Vagina (tissue), 2 donors: ENCODE results near the gene GAS7. TPM values are rescaled to one million over a fixed set of nuclear protein-coding genes. Genes with fewer than 3 reads are reported as not detected.
A peak's percentile ranks its signal among the peaks of the same experiment; 100 is the strongest.

ENCODE experiments used
- DNase-seq, 2 donors: peaks; one replicate each; pipeline ENCODE4 v3.0.0-alpha.2; 2017; ENCODE audit errors: extremely low spot score in 2 of 2
- H3K27ac ChIP-seq: fragments of 200-600 bp; sonication (generic); one replicate; pipeline ENCODE4 v1.5.1; 2019
- H3K27me3 ChIP-seq: fragments of 200-600 bp; sonication (generic); one replicate; pipeline ENCODE4 v1.5.1; 2019
- H3K36me3 ChIP-seq, 2 donors: fragments of 200-600 bp; sonication (generic); one replicate each; pipeline ENCODE4 v1.5.1; 2017 to 2019
- H3K4me1 ChIP-seq: fragments of 200-600 bp; sonication (generic); one replicate; pipeline ENCODE4 v1.5.1; 2019
- H3K4me3 ChIP-seq, 2 donors: fragments of 200-600 bp; sonication (generic); 1 replicate in 1 of 2; 2 replicates in 1 of 2; pipeline ENCODE4 v1.5.1; 2016 to 2019
- H3K9me3 ChIP-seq: fragments of 200-600 bp; sonication (generic); one replicate; pipeline ENCODE4 v1.5.1; 2019
- CTCF ChIP-seq, 3 experiments: fragments of 450-650 bp in 2 of 3; fragments of 200-600 bp in 1 of 3; sonication (generic) in 1 of 3; IDR thresholded peaks; one replicate each; pipeline ENCODE4 v1.5.1; 2017 to 2019; ENCODE audit warnings: antibody characterized with exemption in 3 of 3, mild to moderate bottlenecking in 2 of 3, moderate library complexity in 2 of 3
- POLR2A ChIP-seq, 2 donors: fragments of 450-650 bp; IDR thresholded peaks; one replicate each; pipeline ENCODE4 v1.6.1; 2017; ENCODE audit warnings: antibody characterized with exemption in 2 of 2, mild to moderate bottlenecking in 2 of 2, moderate library complexity in 2 of 2
- POLR2AphosphoS5 ChIP-seq, 2 donors: sonication (generic); formaldehyde crosslinking; IDR thresholded peaks; one replicate each; pipeline ENCODE4 v1.9.0; 2017; ENCODE audit warnings: antibody characterized with exemption in 2 of 2, mild to moderate bottlenecking in 2 of 2, low read depth in 1 of 2; ENCODE audit not compliant: insufficient read depth in 1 of 2
- intact Hi-C: fragments of 100-400 bp; cut with DNase I; formaldehyde crosslinking; loops from one replicate; pipeline ENCODE4 v1.15.1; 2023
- total RNA-seq: library from RNA; depleted of rRNA; stranded (reverse); fragments of >200 nt; gene quantifications from one replicate; pipeline ENCODE4 v1.2.3, GENCODE V29; 2016

The GAS7 gene
- total RNA-seq, 1 donor from 2014 or later = 47.1 TPM

GRCh38 chr17:9953492-9953891, 244.9 kb downstream of the GAS7 start:
- intact Hi-C loops = no loop called here
- Histone ChIP-seq H3K27me3 (no peaks in the 10 kb centered on the region), H3K27ac (no peak overlapping the region), H3K9me3 (no peaks in the 10 kb centered on the region), H3K4me1 (peaks cover 37% of the 10 kb centered on the region), H3K36me3 (no peaks in the 10 kb centered on the region), H3K4me3 (no peak overlapping the region)
- TF ChIP-seq POLR2AphosphoS5 (IDR thresholded peaks at IDR 0.05; ENCODE audit: insufficient read depth in 1 of 2, low read depth in 1 of 2) (no peak), CTCF (IDR thresholded peaks at IDR 0.05) (no peak), POLR2A (IDR thresholded peaks at IDR 0.05) (no peak)
- no peak for DNase-seq

- no peak for DNase-seq
- TF ChIP-seq CTCF (IDR thresholded peaks at IDR 0.05) (no peak), POLR2AphosphoS5 (IDR thresholded peaks at IDR 0.05; ENCODE audit: insufficient read depth in 1 of 2, low read depth in 1 of 2) (no peak), POLR2A (IDR thresholded peaks at IDR 0.05) (no peak)
- no peak overlapping the region for H3K4me3 ChIP-seq
- peaks cover 24% of the 10 kb centered on the region for H3K4me1 ChIP-seq
- no peaks in the 10 kb centered on the region for H3K27me3 ChIP-seq
- no peaks in the 10 kb centered on the region for H3K36me3 ChIP-seq
- no peak overlapping the region for H3K27ac ChIP-seq
- intact Hi-C loops = no loop called here
- no peaks in the 10 kb centered on the region for H3K9me3 ChIP-seq
These were observed 246.6 kb downstream of the GAS7 start for GRCh38 chr17:9951803-9952202.

- no peaks in the 10 kb centered on the region for H3K9me3 ChIP-seq
- intact Hi-C loops = no loop called here
- H3K36me3 ChIP-seq = no peaks in the 10 kb centered on the region
- peaks cover 21% of the 10 kb centered on the region for H3K4me1 ChIP-seq
- H3K27ac ChIP-seq = peak overlapping the region; percentile 57
- H3K27me3 ChIP-seq = no peaks in the 10 kb centered on the region
- no peak overlapping the region for H3K4me3 ChIP-seq
- DNase-seq = no peak
- TF ChIP-seq CTCF (IDR thresholded peaks at IDR 0.05) = no peak
- TF ChIP-seq POLR2AphosphoS5 (IDR thresholded peaks at IDR 0.05; ENCODE audit: insufficient read depth in 1 of 2, low read depth in 1 of 2) = no peak
- no peak for TF ChIP-seq POLR2A (IDR thresholded peaks at IDR 0.05)
These were observed 249.5 kb downstream of the GAS7 start for GRCh38 chr17:9948928-9949327.

GRCh38 chr17:9944704-9945103, 253.7 kb downstream of the GAS7 start:
- H3K36me3 ChIP-seq = peaks cover 0 to 10% of the 10 kb centered on the region in 2 donors
- TF ChIP-seq CTCF (IDR thresholded peaks at IDR 0.05) (no peak), POLR2A (IDR thresholded peaks at IDR 0.05) (no peak), POLR2AphosphoS5 (IDR thresholded peaks at IDR 0.05; ENCODE audit: insufficient read depth in 1 of 2, low read depth in 1 of 2) (no peak)
- H3K27ac ChIP-seq = peak overlapping the region; percentile 21
- H3K27me3 ChIP-seq = no peaks in the 10 kb centered on the region
- intact Hi-C loops = no loop called here
- H3K9me3 ChIP-seq = no peaks in the 10 kb centered on the region
- H3K4me3 ChIP-seq = no peak overlapping the region
- peaks cover 35% of the 10 kb centered on the region for H3K4me1 ChIP-seq
- DNase-seq = no peak

- Histone ChIP-seq H3K9me3 (no peaks in the 10 kb centered on the region), H3K36me3 (peaks cover 0 to 17% of the 10 kb centered on the region in 2 donors), H3K4me1 (peaks cover 23% of the 10 kb centered on the region), H3K4me3 (no peak overlapping the region), H3K27me3 (no peaks in the 10 kb centered on the region), H3K27ac (peak overlapping the region; percentile 7)
- DNase-seq = no peak
- no peak for TF ChIP-seq CTCF (IDR thresholded peaks at IDR 0.05)
- no peak for TF ChIP-seq POLR2A (IDR thresholded peaks at IDR 0.05)
- intact Hi-C loops = no loop called here
These were observed 255.1 kb downstream of the GAS7 start for GRCh38 chr17:9943343-9943742.
